ENCODE data around the gene TUBB4A. TPM values are rescaled to one million over a fixed set of nuclear protein-coding genes. Genes with fewer than 3 reads are reported as not detected.
A peak's percentile ranks its signal among the peaks of the same experiment; 100 is the strongest.

Gene TUBB4A
- total and polyA plus RNA-seq, 2 of the 8 experiments (the other 6 are each of a cell fraction or from before 2014, with no cell fraction given) = 16.8 to 30.4 TPM

DNA sequence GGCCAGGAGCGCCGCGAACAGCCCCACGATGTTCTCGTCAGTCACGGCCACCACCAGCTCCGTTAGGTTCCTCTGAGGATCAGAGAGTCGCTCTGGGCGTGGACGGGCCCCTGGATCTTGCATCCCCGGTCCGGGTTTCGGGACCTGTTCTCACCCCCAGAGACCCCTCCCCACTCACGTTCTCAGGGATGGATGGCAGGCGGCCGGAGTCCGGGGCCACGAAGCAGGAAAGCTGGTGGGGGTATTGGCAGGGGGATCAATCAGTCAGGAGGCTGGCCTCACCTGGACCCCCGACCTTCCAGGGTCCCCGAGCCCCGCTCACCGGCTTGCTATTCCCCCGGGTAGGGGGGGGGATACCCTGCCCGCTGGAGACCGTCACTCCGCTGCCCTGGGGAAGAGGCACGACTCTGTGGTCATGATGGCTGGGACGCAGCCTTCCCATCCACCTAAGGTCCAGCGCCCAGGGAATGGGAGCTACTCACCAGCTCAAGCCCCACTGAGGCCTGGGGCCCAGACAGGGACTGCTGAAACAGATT lies 25.1 kb downstream of the TUBB4A start:
- peak overlapping the region; percentile 81; the same call in 1 of the 2 replicates for H2AFZ ChIP-seq (ENCODE audit: low read length)
- H2BK20ac ChIP-seq (ENCODE audit: low read length) = no peak overlapping the region
- no peak overlapping the region for H2BK12ac ChIP-seq (ENCODE audit: low read depth, low read length)
- H3K36me3 ChIP-seq (ENCODE audit: control insufficient read depth in 2 of 4, insufficient read depth in 4 of 4, low read length in 3 of 4) = no peaks in the 10 kb centered on the region
- WGBS, 2 experiments (ENCODE audit: extremely low coverage in 1 of 2, insufficient coverage in 1 of 2, insufficient read length in 1 of 2, insufficient replicate concordance in 2 of 2, low coverage in 1 of 2, low lambda C conversion rate in 2 of 2, missing lambda C conversion rate in 1 of 2) = 6% methylated on average over 21 of the region's 29 CpGs; no CpG with 5 or more reads in 1 of the 2 experiments
- H3K4me2 ChIP-seq (ENCODE audit: insufficient read depth in 1 of 2, low read depth in 2 of 2, low read length in 2 of 2) = peak overlapping the region; percentile 85 to 99
- H3K27me3 ChIP-seq (replicated peaks in 1 of 4; ENCODE audit: control insufficient read depth in 3 of 4, extremely low read depth in 1 of 4, insufficient read depth in 3 of 4, low read length in 3 of 4) = peaks cover 0 to 16% (median 9%) of the 10 kb centered on the region in 4 experiments; a peak in 6 of 7 replicates
- H3K14ac ChIP-seq (ENCODE audit: insufficient read length) = no peak overlapping the region
- no peak overlapping the region for H3K23ac ChIP-seq (ENCODE audit: insufficient read length)
- DNase-seq (ENCODE audit: low read depth in 1 of 2, low spot score in 2 of 2) (no peak), FAIRE-seq (no peak)
- POLR2A ChIA-PET (ENCODE audit: partially characterized antibody) = interaction anchor here (0.9 to 1.6 kb wide), 9 partner anchors 11 to 262 kb away, joined by 3 to 9 read pairs (median 4); partner anchors contain the start of genes CRB3, KHSRP, SLC25A23 and TNFSF9
- H4K20me1 ChIP-seq (replicated peaks in 1 of 2; ENCODE audit: control insufficient read depth in 1 of 2, insufficient read depth in 2 of 2, low read length in 2 of 2) = peaks cover 0 to 3% of the 10 kb centered on the region in 2 experiments
- no peak overlapping the region for H2AK5ac ChIP-seq (ENCODE audit: low read depth, low read length)
- H2BK120ac ChIP-seq (replicated peaks; ENCODE audit: low read depth, low read length) = no peak overlapping the region
- no peak overlapping the region for H3K27ac ChIP-seq (ENCODE audit: low read depth, low read length)
- peaks cover 16% of the 10 kb centered on the region for H3K23me2 ChIP-seq (ENCODE audit: low read depth, low read length)
- H4K91ac ChIP-seq (replicated peaks; ENCODE audit: insufficient read length, low read length) = no peak overlapping the region
- peaks cover 0 to 12% (median 9%) of the 10 kb centered on the region in 4 experiments; a peak in 5 of 7 replicates for H3K4me1 ChIP-seq (replicated peaks in 1 of 4; ENCODE audit: control insufficient read depth in 3 of 4, insufficient read depth in 4 of 4, low read length in 3 of 4)
- no peak overlapping the region for H4K5ac ChIP-seq (ENCODE audit: insufficient read length, low read depth, low read length)
- H3K56ac ChIP-seq (replicated peaks; ENCODE audit: insufficient read length, low read depth, low read length) = no peak overlapping the region
- no peaks in the 10 kb centered on the region for H3K9me3 ChIP-seq (ENCODE audit: insufficient read depth in 2 of 2, low read depth in 1 of 2, low read length in 1 of 2)
- TF ChIP-seq CBX5 (IDR thresholded peaks at IDR 0.05; ENCODE audit: low read depth, low read length) (no peak), FOSL1 (IDR thresholded peaks at IDR 0.05; ENCODE audit: insufficient read depth, low read depth, low read length) (no peak), BACH1 (IDR thresholded peaks at IDR 0.05; ENCODE audit: low read length) (no peak; the same call in 1 of the 2 replicates), KDM4A (IDR thresholded peaks at IDR 0.05; ENCODE audit: low read depth, low read length, severe bottlenecking) (peak; percentile 71), JUN (IDR thresholded peaks at IDR 0.05; ENCODE audit: low read depth, low read length) (no peak)
- peak overlapping the region; percentile 44 to 66 (median 55); a peak in 7 of 8 replicates for H3K4me3 ChIP-seq (ENCODE audit: extremely low read depth in 1 of 4, insufficient read depth in 2 of 4, low read depth in 3 of 4, low read length in 4 of 4)
- no peak overlapping the region for H3K4ac ChIP-seq (replicated peaks; ENCODE audit: insufficient read length, low read depth, low read length)
- no peaks in the 10 kb centered on the region for H3K79me1 ChIP-seq (ENCODE audit: low read depth, low read length)
- CTCF ChIA-PET (ENCODE audit: partially characterized antibody) = interaction anchor here (0.5 to 2.3 kb wide), 7 partner anchors 14 to 293 kb away, joined by 3 to 6 read pairs (median 4); partner anchors contain the start of gene TUBB4A
- H3K18ac ChIP-seq (ENCODE audit: extremely low read depth, low read length) = no peak overlapping the region; the same call in 1 of the 2 replicates
- no peak overlapping the region for H3K9ac ChIP-seq (replicated peaks in 1 of 4; ENCODE audit: extremely low read depth in 1 of 4, low read depth in 3 of 4, low read length in 3 of 4)
- H4K8ac ChIP-seq (ENCODE audit: extremely low read depth, insufficient read depth, low read length) = peak overlapping the region; percentile 77; the same call in 1 of the 2 replicates
- H2BK5ac ChIP-seq (ENCODE audit: low read depth, low read length) = no peak overlapping the region
- no peak overlapping the region for H2BK15ac ChIP-seq (ENCODE audit: low read length)
- H3K79me2 ChIP-seq (ENCODE audit: control insufficient read depth in 1 of 2, insufficient read depth in 2 of 2, low read length in 2 of 2) = no peaks in the 10 kb centered on the region

All from H1 (cell line).